GM23338 (cell line): Measurements from ENCODE around the gene MBNL1. TPM values are rescaled to one million over a fixed set of nuclear protein-coding genes. Genes with fewer than 3 reads are reported as not detected.

Experiments
- ATAC-seq: fragments of 200-7000 bp; cut with Tn5 transposase; 3 replicates; pipeline ENCODE4 v1.9.1; 2020
- DNase-seq: peaks from one replicate; pipeline ENCODE4 v3.0.0-alpha.2; 2015; ENCODE audit warnings: low spot score
- H2AFZ ChIP-seq: fragments of 200-600 bp; sonication (generic); 2 replicates; pipeline ENCODE4 v1.8.0; 2016; ENCODE audit warnings: antibody characterized with exemption, mild to moderate bottlenecking, moderate library complexity
- H3F3A ChIP-seq: fragments of 200-600 bp; sonication (generic); replicated peaks from 2 replicates; pipeline ENCODE4 v1.8.0; 2017; ENCODE audit warnings: antibody characterized with exemption, mixed run types, low read depth
- H3K27ac ChIP-seq: fragments of 200-600 bp; sonication (generic); 2 replicates; pipeline ENCODE4 v1.6.1; 2016; ENCODE audit warnings: low read depth
- H3K27me3 ChIP-seq: fragments of 200-600 bp; sonication (generic); 2 replicates; pipeline ENCODE4 v1.8.0; 2016; ENCODE audit warnings: mild to moderate bottlenecking, mixed run types, moderate library complexity; ENCODE audit not compliant: insufficient read depth
- H3K36me3 ChIP-seq: fragments of 200-600 bp; sonication (generic); 2 replicates; pipeline ENCODE4 v1.8.0; 2016; ENCODE audit warnings: mild to moderate bottlenecking; ENCODE audit not compliant: insufficient read depth
- H3K4me1 ChIP-seq: fragments of 200-600 bp; sonication (generic); 2 replicates; pipeline ENCODE4 v1.8.0; 2016; ENCODE audit warnings: mild to moderate bottlenecking, moderate library complexity; ENCODE audit not compliant: insufficient read depth
- H3K4me2 ChIP-seq: fragments of 200-600 bp; sonication (generic); 2 replicates; pipeline ENCODE4 v1.7.1; 2017; ENCODE audit warnings: mixed run types
- H3K4me3 ChIP-seq: fragments of 200-600 bp; sonication (generic); 2 replicates; pipeline ENCODE4 v1.6.1; 2016; ENCODE audit warnings: mixed run types
- H3K79me2 ChIP-seq: fragments of 200-600 bp; sonication (generic); replicated peaks from 2 replicates; pipeline ENCODE4 v1.8.0; 2017; ENCODE audit warnings: mild to moderate bottlenecking; ENCODE audit not compliant: insufficient read depth
- H3K9me2 ChIP-seq: fragments of 200-600 bp; sonication (generic); 2 replicates; pipeline ENCODE4 v1.8.0; 2017; ENCODE audit not compliant: insufficient read depth
- H4K20me1 ChIP-seq: fragments of 200-600 bp; sonication (generic); replicated peaks from 2 replicates; pipeline ENCODE4 v1.8.0; 2017; ENCODE audit warnings: mild to moderate bottlenecking; ENCODE audit not compliant: insufficient read depth
- H3K27ac Mint-ChIP-seq: 2 replicates; pipeline ENCODE4 v1.8.0; 2020; ENCODE audit warnings: inconsistent platforms, mild to moderate bottlenecking, moderate library complexity, mixed read lengths
- H3K27me3 Mint-ChIP-seq: 3 replicates; pipeline ENCODE4 v1.8.0; 2022; ENCODE audit warnings: low read depth, mild to moderate bottlenecking, moderate library complexity, mixed read lengths, inconsistent platforms; ENCODE audit not compliant: insufficient read depth, poor library complexity
- H3K36me3 Mint-ChIP-seq: 3 replicates; pipeline ENCODE4 v1.8.0; 2021; ENCODE audit warnings: low read depth, mild to moderate bottlenecking, inconsistent platforms, moderate library complexity, mixed read lengths
- H3K4me1 Mint-ChIP-seq: 3 replicates; pipeline ENCODE4 v1.8.0; 2020; ENCODE audit warnings: mild to moderate bottlenecking, inconsistent platforms, mixed read lengths
- H3K4me3 Mint-ChIP-seq: 3 replicates; pipeline ENCODE4 v1.8.0; 2021; ENCODE audit warnings: moderate library complexity, mild to moderate bottlenecking, inconsistent platforms, mixed read lengths
- H3K9me3 Mint-ChIP-seq: 3 replicates; pipeline ENCODE4 v1.8.0; 2020; ENCODE audit warnings: moderate library complexity, mild to moderate bottlenecking, inconsistent platforms, mixed read lengths
- CREB1 ChIP-seq: fragments of 250-450 bp; sonication (Bioruptor Pico); IDR thresholded peaks from 2 replicates; pipeline ENCODE4 v1.5.0; 2020; ENCODE audit warnings: low read depth, mild to moderate bottlenecking, moderate library complexity
- EZH2 ChIP-seq: fragments of 200-600 bp; sonication (generic); IDR thresholded peaks from one replicate; pipeline ENCODE4 v1.8.0; 2017; ENCODE audit warnings: antibody characterized with exemption, mild to moderate bottlenecking, low read depth; ENCODE audit not compliant: unreplicated experiment
- EZH2phosphoT487 ChIP-seq: fragments of 200-600 bp; sonication (generic); IDR thresholded peaks from one replicate; pipeline ENCODE4 v1.8.1; 2018; ENCODE audit warnings: antibody characterized with exemption; ENCODE audit not compliant: unreplicated experiment
- NANOG ChIP-seq: IDR thresholded peaks from 2 replicates; pipeline ENCODE4 v1.6.1; 2016; ENCODE audit warnings: antibody characterized with exemption, borderline replicate concordance
- POLR2AphosphoS5 ChIP-seq: IDR thresholded peaks from 2 replicates; pipeline ENCODE4 v1.6.1; 2016; ENCODE audit warnings: antibody characterized with exemption, low read depth
- STAT1 ChIP-seq: IDR thresholded peaks from one replicate; pipeline ENCODE4 v1.6.1; 2016; ENCODE audit warnings: antibody characterized with exemption; ENCODE audit not compliant: unreplicated experiment
- ZNF331 ChIP-seq: fragments of 250-450 bp; sonication (Bioruptor Pico); IDR thresholded peaks from 2 replicates; pipeline ENCODE4 v1.5.0; 2020; ENCODE audit warnings: low read depth, mild to moderate bottlenecking, moderate library complexity
- polyA plus RNA-seq: library from polyadenylated mRNA; unstranded; fragments of >200 nt; fragmentation: Nextera tagmentation; extraction: Ambion mirVana; gene quantifications from 2 replicates; pipeline ENCODE4 v1.2.1, GENCODE V29; 2016
- total RNA-seq: library from RNA; depleted of rRNA; stranded (reverse); fragments of >200 nt; shearing (Covaris generic); gene quantifications from 2 replicates; pipeline ENCODE4 v1.2.3, GENCODE V29; 2014
- TF ChIP-seq, protein P1 (sequence below): IDR thresholded peaks from one replicate; pipeline ENCODE4 v1.6.1; 2018; ENCODE audit warnings: antibody characterized with exemption; ENCODE audit not compliant: unreplicated experiment
- TF ChIP-seq, protein P2 (sequence below): fragments of 250-450 bp; sonication (Bioruptor Pico); IDR thresholded peaks from 2 replicates; pipeline ENCODE4 v1.5.0; 2020; ENCODE audit warnings: mild to moderate bottlenecking, moderate library complexity
- TF ChIP-seq, protein P3 (sequence below), 2 experiments: fragments of 200-600 bp in 1 of 2; sonication (generic) in 1 of 2; conservative IDR thresholded peaks; 2 replicates each; pipeline versions ENCODE4 v1.5.1 to v1.6.1; 2016 to 2017; ENCODE audit warnings: antibody characterized with exemption in 2 of 2, low read depth in 2 of 2, mild to moderate bottlenecking in 2 of 2, moderate library complexity in 1 of 2

Gene MBNL1
- total and polyA plus RNA-seq, 2 experiments from 2014 or later: 9.4 to 23.2 TPM

DNA sequence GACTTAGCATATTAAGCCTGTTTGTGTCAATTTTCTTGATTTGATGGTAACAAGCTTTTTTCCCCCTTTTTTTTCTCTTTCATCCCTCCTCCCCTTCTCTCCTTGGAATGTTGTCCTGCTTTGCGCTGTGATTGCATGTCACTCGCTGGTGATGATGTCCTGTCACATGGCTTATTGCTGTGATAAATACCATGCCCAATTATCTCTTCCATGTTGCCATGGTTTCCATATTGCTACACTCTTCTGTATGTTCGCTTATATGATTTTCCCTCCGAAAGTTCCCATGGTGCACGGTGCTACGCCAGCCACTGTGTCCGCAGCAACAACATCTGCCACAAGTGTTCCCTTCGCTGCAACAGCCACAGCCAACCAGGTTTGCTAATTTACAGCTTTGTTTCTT, 187.3 kb downstream of the MBNL1 start (continued):
- TF ChIP-seq EZH2phosphoT487: no peak
- TF ChIP-seq ZNF331 (CRISPR knock-in tag): no peak
- TF ChIP-seq STAT1: no peak
- no peak for TF ChIP-seq NANOG

DNA sequence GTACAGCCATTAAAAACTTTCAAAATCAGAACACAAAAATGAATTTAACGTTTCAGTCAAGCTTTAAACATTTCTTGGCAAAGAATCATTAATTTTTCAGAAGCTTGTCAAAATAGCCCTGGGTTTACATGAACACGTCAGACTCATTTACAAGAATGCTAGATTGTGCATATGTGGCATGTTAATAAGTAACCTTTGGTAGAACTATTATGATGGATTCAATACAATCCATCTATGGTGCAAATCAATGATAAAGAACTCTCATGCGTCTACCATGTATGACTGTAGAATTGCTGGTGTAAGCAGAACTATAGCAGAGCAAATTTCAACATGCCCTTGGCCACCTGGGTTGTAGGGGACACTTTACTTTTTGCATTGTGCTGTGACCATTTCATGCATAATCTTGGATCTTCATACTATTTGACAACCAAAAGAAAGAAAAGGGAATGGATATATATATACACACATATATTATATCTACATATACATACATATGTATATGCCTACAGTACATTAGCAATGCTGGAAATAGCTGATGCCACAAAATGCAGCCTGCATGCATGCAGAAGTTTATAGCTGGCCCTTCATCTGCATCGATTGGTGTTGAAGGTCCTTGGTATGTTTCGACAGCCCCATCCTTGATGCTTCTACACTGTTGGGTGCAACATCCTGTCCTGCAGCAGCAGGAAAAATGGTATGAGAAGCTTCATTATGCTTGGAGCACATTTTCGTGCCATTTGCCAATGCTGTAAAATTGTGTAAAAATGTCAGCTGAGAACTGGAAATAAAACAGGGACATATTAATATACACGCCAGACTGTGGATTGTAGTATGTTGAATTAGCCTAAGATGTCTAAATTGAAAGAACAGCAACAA, 189.0 kb downstream of the MBNL1 start:
- no peaks in the 10 kb centered on the region for H3K27me3 Mint-ChIP-seq
- Histone ChIP-seq H3K4me2 (no peak overlapping the region), H3K4me1 (0 out of 2 replicates have a peak, but pooled peaks cover 4% of the 10 kb centered on the region), H3K27ac (no peak overlapping the region), H3K27me3 (no peaks in the 10 kb centered on the region), H3K4me3 (no peak overlapping the region), H3K36me3 (no peaks in the 10 kb centered on the region), H3K79me2 (no peaks in the 10 kb centered on the region), H3F3A (no peaks in the 10 kb centered on the region), H4K20me1 (no peaks in the 10 kb centered on the region), H2AFZ (no peak overlapping the region), H3K9me2 (no peaks in the 10 kb centered on the region)
- no peak for ATAC-seq
- H3K4me1 Mint-ChIP-seq: peaks cover 6% of the 10 kb centered on the region
- no peak overlapping the region for H3K4me3 Mint-ChIP-seq
- H3K27ac Mint-ChIP-seq: no peak overlapping the region
- peaks cover 8% of the 10 kb centered on the region; the same call in 2 of the 3 replicates for H3K36me3 Mint-ChIP-seq
- no peak for DNase-seq
- H3K9me3 Mint-ChIP-seq: no peaks in the 10 kb centered on the region
- TF ChIP-seq, protein P1, sequence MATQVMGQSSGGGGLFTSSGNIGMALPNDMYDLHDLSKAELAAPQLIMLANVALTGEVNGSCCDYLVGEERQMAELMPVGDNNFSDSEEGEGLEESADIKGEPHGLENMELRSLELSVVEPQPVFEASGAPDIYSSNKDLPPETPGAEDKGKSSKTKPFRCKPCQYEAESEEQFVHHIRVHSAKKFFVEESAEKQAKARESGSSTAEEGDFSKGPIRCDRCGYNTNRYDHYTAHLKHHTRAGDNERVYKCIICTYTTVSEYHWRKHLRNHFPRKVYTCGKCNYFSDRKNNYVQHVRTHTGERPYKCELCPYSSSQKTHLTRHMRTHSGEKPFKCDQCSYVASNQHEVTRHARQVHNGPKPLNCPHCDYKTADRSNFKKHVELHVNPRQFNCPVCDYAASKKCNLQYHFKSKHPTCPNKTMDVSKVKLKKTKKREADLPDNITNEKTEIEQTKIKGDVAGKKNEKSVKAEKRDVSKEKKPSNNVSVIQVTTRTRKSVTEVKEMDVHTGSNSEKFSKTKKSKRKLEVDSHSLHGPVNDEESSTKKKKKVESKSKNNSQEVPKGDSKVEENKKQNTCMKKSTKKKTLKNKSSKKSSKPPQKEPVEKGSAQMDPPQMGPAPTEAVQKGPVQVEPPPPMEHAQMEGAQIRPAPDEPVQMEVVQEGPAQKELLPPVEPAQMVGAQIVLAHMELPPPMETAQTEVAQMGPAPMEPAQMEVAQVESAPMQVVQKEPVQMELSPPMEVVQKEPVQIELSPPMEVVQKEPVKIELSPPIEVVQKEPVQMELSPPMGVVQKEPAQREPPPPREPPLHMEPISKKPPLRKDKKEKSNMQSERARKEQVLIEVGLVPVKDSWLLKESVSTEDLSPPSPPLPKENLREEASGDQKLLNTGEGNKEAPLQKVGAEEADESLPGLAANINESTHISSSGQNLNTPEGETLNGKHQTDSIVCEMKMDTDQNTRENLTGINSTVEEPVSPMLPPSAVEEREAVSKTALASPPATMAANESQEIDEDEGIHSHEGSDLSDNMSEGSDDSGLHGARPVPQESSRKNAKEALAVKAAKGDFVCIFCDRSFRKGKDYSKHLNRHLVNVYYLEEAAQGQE: no peak
- TF ChIP-seq, protein P2, sequence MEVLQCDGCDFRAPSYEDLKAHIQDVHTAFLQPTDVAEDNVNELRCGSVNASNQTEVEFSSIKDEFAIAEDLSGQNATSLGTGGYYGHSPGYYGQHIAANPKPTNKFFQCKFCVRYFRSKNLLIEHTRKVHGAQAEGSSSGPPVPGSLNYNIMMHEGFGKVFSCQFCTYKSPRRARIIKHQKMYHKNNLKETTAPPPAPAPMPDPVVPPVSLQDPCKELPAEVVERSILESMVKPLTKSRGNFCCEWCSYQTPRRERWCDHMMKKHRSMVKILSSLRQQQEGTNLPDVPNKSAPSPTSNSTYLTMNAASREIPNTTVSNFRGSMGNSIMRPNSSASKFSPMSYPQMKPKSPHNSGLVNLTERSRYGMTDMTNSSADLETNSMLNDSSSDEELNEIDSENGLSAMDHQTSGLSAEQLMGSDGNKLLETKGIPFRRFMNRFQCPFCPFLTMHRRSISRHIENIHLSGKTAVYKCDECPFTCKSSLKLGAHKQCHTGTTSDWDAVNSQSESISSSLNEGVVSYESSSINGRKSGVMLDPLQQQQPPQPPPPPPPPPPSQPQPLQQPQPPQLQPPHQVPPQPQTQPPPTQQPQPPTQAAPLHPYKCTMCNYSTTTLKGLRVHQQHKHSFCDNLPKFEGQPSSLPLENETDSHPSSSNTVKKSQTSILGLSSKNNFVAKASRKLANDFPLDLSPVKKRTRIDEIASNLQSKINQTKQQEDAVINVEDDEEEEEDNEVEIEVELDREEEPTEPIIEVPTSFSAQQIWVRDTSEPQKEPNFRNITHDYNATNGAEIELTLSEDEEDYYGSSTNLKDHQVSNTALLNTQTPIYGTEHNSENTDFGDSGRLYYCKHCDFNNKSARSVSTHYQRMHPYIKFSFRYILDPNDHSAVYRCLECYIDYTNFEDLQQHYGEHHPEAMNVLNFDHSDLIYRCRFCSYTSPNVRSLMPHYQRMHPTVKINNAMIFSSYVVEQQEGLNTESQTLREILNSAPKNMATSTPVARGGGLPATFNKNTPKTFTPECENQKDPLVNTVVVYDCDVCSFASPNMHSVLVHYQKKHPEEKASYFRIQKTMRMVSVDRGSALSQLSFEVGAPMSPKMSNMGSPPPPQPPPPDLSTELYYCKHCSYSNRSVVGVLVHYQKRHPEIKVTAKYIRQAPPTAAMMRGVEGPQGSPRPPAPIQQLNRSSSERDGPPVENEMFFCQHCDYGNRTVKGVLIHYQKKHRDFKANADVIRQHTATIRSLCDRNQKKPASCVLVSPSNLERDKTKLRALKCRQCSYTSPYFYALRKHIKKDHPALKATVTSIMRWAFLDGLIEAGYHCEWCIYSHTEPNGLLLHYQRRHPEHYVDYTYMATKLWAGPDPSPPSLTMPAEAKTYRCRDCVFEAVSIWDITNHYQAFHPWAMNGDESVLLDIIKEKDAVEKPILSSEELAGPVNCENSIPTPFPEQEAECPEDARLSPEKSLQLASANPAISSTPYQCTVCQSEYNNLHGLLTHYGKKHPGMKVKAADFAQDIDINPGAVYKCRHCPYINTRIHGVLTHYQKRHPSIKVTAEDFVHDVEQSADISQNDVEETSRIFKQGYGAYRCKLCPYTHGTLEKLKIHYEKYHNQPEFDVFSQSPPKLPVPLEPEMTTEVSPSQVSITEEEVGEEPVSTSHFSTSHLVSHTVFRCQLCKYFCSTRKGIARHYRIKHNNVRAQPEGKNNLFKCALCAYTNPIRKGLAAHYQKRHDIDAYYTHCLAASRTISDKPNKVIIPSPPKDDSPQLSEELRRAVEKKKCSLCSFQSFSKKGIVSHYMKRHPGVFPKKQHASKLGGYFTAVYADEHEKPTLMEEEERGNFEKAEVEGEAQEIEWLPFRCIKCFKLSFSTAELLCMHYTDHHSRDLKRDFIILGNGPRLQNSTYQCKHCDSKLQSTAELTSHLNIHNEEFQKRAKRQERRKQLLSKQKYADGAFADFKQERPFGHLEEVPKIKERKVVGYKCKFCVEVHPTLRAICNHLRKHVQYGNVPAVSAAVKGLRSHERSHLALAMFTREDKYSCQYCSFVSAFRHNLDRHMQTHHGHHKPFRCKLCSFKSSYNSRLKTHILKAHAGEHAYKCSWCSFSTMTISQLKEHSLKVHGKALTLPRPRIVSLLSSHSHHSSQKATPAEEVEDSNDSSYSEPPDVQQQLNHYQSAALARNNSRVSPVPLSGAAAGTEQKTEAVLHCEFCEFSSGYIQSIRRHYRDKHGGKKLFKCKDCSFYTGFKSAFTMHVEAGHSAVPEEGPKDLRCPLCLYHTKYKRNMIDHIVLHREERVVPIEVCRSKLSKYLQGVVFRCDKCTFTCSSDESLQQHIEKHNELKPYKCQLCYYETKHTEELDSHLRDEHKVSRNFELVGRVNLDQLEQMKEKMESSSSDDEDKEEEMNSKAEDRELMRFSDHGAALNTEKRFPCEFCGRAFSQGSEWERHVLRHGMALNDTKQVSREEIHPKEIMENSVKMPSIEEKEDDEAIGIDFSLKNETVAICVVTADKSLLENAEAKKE (CRISPR knock-in tag): no peak
- TF ChIP-seq POLR2AphosphoS5 (no peak), EZH2phosphoT487 (no peak), CREB1 (CRISPR knock-in tag) (no peak), STAT1 (no peak), ZNF331 (CRISPR knock-in tag) (no peak), EZH2 (no peak), NANOG (no peak)
- TF ChIP-seq, protein P3, sequence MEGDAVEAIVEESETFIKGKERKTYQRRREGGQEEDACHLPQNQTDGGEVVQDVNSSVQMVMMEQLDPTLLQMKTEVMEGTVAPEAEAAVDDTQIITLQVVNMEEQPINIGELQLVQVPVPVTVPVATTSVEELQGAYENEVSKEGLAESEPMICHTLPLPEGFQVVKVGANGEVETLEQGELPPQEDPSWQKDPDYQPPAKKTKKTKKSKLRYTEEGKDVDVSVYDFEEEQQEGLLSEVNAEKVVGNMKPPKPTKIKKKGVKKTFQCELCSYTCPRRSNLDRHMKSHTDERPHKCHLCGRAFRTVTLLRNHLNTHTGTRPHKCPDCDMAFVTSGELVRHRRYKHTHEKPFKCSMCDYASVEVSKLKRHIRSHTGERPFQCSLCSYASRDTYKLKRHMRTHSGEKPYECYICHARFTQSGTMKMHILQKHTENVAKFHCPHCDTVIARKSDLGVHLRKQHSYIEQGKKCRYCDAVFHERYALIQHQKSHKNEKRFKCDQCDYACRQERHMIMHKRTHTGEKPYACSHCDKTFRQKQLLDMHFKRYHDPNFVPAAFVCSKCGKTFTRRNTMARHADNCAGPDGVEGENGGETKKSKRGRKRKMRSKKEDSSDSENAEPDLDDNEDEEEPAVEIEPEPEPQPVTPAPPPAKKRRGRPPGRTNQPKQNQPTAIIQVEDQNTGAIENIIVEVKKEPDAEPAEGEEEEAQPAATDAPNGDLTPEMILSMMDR (conservative IDR thresholded peaks at IDR 0.05; ENCODE audit: low read depth in 2 of 2): no peak
